ENCODE data around the gene OR2Z1.

OR2Z1 gene

GRCh38 chr19:8688930-8689329 lies 32.5 kb upstream of the OR2Z1 start:
- H3K27me3 ChIP-seq: peaks cover 22% of the 10 kb centered on the region
- no peaks in the 10 kb centered on the region for H3K9me3 ChIP-seq
- TF ChIP-seq CTCF (IDR thresholded peaks at IDR 0.05): no peak
- no peaks in the 10 kb centered on the region for H3K36me3 ChIP-seq
- H3K4me3 ChIP-seq (ENCODE audit: low read depth in 1 of 2, low read length in 1 of 2): no peak overlapping the region
- H3K4me1 ChIP-seq (ENCODE audit: control insufficient read depth in 1 of 2, insufficient read depth in 1 of 2, low read depth in 1 of 2, low read length in 1 of 2): no peaks in the 10 kb centered on the region
- no peak overlapping the region for H3K27ac ChIP-seq

- TF ChIP-seq CTCF (IDR thresholded peaks at IDR 0.05): no peak
- H3K9me3 ChIP-seq: no peaks in the 10 kb centered on the region
- no peak overlapping the region for H3K4me3 ChIP-seq (ENCODE audit: low read depth in 1 of 2, low read length in 1 of 2)
- H3K4me1 ChIP-seq (ENCODE audit: control insufficient read depth in 1 of 2, insufficient read depth in 1 of 2, low read depth in 1 of 2, low read length in 1 of 2): no peaks in the 10 kb centered on the region
- H3K36me3 ChIP-seq: no peaks in the 10 kb centered on the region
- no peak overlapping the region for H3K27ac ChIP-seq
- peaks cover 17% of the 10 kb centered on the region for H3K27me3 ChIP-seq
Observed at GRCh38 chr19:8690753-8691539, 30.5 kb upstream of the OR2Z1 start.

DNA sequence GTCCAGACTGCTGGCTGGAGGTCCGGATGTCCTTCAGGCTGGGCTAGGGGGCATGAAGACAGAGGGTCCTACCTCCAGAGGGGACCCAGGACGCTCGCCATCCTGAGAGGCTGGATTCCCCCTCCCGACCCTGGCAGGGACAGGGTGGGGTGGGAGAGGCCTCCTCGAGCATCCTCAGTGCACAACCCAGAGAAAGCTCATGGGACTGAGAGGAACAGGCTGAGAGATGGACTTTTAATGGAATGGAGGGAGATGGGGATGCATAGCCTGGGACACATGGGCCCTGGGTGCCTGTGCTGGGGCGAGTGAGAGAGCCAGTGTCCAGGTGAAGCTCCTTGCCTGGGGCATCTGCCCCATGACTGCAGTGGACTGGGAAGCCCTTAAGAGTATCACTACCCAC lies 25.9 kb upstream of the OR2Z1 start:
- no peak for TF ChIP-seq CTCF (IDR thresholded peaks at IDR 0.05)
- Histone ChIP-seq H3K4me3 (ENCODE audit: low read depth in 1 of 2, low read length in 1 of 2) (no peak overlapping the region), H3K4me1 (ENCODE audit: control insufficient read depth in 1 of 2, insufficient read depth in 1 of 2, low read depth in 1 of 2, low read length in 1 of 2) (no peaks in the 10 kb centered on the region), H3K36me3 (no peaks in the 10 kb centered on the region), H3K9me3 (no peaks in the 10 kb centered on the region), H3K27me3 (peaks cover 44% of the 10 kb centered on the region), H3K27ac (no peak overlapping the region)

DNA sequence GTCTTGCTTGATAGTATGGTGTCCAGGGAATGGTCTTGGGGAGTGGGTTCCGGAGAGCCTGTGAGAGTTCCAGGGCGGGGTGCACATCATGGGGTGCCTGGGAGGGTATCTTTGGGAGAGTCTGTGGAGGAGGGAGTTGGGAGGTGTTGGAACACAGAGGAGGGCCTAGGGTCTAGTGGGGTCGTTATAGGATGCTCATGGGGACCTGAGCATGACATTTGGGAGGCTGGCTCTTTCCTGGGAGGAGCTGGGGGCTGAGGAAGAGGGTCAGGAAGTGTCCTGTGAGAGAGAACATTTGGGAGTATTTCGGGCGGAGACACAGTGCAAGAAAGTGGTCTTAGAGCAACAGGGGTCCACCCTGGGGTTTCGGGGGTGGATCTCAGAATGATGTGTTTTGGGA lies 25.5 kb upstream of the OR2Z1 start:
- H3K27me3 ChIP-seq: peaks cover 48% of the 10 kb centered on the region
- no peaks in the 10 kb centered on the region for H3K4me1 ChIP-seq (ENCODE audit: control insufficient read depth in 1 of 2, insufficient read depth in 1 of 2, low read depth in 1 of 2, low read length in 1 of 2)
- H3K9me3 ChIP-seq: no peaks in the 10 kb centered on the region
- no peak for TF ChIP-seq CTCF (IDR thresholded peaks at IDR 0.05)
- H3K4me3 ChIP-seq (ENCODE audit: low read depth in 1 of 2, low read length in 1 of 2): no peak overlapping the region
- H3K27ac ChIP-seq: no peak overlapping the region
- no peaks in the 10 kb centered on the region for H3K36me3 ChIP-seq

- no peak overlapping the region for H3K27ac ChIP-seq
- no peaks in the 10 kb centered on the region for H3K9me3 ChIP-seq
- TF ChIP-seq CTCF (IDR thresholded peaks at IDR 0.05): no peak
- H3K36me3 ChIP-seq: no peaks in the 10 kb centered on the region
- no peak overlapping the region for H3K4me3 ChIP-seq (ENCODE audit: low read depth in 1 of 2, low read length in 1 of 2)
- H3K4me1 ChIP-seq (ENCODE audit: control insufficient read depth in 1 of 2, insufficient read depth in 1 of 2, low read depth in 1 of 2, low read length in 1 of 2): no peaks in the 10 kb centered on the region
- peaks cover 55% of the 10 kb centered on the region for H3K27me3 ChIP-seq
Observed at GRCh38 chr19:8696993-8697392, 24.4 kb upstream of the OR2Z1 start.

Measured in neutrophil (primary cell).